ENCODE results near the gene ARHGAP24.

- TF ChIP-seq SRF (IDR thresholded peaks at IDR 0.05; ENCODE audit: low read depth, low read length) (no peak), ZNF709 (CRISPR knock-in tag; IDR thresholded peaks at IDR 0.05) (no peak), EP300 (IDR thresholded peaks at IDR 0.05; ENCODE audit: low read depth in 2 of 2, low read length in 2 of 2) (no peak), EP300 (CRISPR knock-in tag; IDR thresholded peaks at IDR 0.05; ENCODE audit: borderline replicate concordance) (no peak), ZNF782 (CRISPR knock-in tag; IDR thresholded peaks at IDR 0.05; ENCODE audit: borderline replicate concordance) (no peak), ZNF232 (CRISPR knock-in tag; IDR thresholded peaks at IDR 0.05; ENCODE audit: borderline replicate concordance) (no peak), CTCF (CRISPR knock-in tag; IDR thresholded peaks at IDR 0.05) (no peak)
Measured at GRCh38 chr4:85889314-85889713, 414.4 kb downstream of the ARHGAP24 start.

Measured in HepG2 (cell line).